CD4-positive, alpha-beta T cell treated with Interleukin-2 at 100 ng/mL for 4 hours (primary cell): ENCODE data around the gene PDGFRB.

ENCODE experiments used
- DNase-seq: peaks from one replicate; pipeline ENCODE4 v3.0.0-alpha.2; 2020; ENCODE audit warnings: low spot score

Gene PDGFRB

DNA sequence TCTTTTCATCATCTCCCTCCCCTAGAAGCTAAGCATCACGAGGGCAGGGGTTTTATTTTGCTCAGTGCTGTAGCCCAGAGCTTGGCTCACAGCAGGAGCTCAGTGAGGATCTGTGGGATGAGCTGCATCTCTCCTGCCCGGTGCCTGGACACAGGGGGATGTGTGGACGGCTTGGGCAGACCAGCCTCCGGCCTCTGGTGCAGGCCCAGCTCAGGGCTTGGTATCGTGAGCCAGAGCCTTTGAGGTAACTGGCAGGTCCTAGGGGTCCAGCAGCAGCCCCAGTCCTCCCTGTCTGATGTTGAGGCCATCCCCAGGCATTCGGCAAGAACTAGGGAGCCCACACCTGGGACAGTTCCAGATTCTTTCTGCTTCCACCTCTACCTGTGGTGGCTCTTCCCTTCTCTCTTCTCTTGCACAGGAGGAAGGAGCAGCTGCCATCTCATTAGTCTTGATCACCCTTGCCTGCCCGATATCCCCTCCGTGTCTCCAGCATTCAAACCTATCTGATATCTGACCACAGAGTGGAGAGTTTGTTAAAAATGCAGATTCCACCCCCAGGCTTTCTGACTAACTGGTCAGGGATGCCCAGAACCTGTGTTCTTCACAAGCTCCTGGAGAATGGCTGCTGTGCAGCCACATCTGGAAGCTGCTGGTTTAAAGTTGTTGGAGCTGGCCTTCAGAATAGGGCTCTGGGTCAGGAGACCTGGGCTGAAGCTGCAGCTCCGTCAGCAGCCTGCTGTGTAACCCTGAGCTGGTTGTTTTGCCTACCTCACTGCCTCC is 26.3 kb upstream of the PDGFRB start:
- no peak for DNase-seq

DNA sequence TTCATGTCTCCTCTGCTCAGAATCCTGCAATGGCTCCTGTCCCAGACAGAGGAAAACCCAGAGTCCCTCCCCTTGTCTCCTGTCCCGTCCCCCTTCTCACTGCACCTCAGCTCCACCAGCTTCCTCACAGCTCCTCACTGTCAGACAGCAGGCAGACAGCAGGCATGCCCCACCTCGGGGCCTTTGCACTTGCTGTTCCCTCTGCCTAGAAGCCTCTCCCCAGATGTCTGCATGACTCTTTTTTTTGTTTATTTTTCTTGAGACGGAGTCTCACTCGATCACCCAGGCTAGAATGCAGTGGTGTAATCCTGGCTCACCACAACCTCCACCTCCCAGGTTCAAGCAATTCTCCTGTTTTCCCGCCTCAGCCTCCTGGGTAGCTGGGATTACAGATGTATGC is 25.4 kb upstream of the PDGFRB start:
- no peak for DNase-seq

DNA sequence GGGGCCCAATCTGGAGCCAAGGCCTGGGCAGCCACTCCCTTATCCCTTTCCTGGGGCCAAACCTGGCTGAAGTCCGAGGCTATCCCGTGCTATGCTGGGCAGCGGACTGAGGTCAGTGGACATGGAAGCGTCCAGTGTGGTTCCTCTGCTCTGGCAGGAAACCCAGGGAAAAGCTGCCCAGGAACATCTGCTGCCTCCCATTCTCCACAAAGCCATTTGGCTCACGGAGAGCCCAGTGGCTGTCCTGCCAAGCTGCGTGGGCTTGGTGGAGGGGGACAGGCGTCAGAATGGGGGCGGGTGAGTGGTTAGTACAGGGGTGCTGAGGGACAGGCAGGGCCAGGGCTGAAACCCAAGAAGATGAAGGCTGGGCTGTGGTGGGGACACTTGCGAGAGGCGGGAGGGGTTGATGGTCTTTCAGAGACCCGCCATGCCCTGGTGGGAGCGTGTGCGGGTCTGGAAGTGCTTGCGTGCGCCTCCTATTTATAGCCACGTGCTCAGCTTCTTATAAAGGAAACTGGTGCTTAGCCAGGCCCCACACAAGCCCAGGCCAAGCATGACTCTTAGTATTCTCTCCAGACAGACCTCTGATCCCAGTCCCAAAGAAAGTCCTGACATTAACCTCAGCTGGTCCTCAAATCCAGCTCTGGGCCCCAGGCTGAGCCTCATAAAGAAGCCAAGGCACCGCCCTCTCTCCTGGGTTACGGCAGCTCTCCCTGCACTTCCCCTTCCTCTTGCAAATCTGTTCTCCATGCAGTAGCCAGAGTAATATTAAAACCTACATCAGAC is 24.8 kb upstream of the PDGFRB start:
- no peak for DNase-seq

DNA sequence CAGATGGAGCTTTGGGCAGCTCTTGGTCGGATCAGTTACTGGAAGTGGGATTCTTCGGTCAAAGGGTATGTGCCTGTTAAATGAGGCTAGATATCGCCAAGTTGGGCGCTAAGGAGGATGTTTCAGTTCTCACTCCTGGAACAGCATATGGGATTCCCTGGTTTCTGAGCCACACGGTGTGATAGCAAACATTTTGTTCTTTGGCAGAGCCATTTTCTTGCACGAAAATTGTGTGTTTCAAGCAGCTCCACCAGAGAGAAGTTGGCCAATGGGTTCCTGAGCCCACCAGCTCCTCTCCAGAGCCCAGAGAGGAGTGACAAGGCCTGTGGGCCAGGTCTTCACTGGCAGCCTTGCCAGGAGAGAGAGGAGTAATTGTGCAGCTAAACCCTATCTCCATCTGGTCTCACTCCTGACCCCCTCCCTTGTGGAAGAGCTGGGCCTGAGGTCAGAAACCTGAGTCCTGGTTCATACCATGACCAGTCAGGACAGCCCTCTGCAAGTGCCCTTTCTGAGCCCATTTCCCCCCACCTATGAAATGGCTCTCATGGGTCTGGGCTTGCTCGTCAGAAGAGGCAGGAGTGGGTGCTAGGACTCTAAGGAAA is 23.5 kb upstream of the PDGFRB start:
- DNase-seq = no peak

DNA sequence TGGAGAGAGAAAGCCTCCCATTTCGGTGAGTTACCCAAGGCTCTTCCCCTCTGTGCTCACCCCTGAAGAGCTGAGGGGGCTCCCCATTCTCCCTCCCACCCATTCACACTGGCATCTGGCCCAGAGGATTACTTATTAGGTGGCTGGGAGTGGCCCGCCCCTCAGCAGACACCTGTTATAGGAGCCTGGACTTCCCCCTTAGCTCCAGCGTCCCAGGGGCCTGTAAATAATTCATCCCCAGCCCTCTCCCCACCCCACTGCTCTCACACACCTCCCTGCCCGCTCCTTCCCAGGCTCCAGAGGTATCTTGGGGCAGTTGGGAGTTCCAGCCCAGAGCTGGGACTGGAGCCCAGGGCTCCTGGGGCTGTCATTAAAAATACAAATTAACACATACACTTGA is 22.6 kb upstream of the PDGFRB start:
- DNase-seq = no peak

DNA sequence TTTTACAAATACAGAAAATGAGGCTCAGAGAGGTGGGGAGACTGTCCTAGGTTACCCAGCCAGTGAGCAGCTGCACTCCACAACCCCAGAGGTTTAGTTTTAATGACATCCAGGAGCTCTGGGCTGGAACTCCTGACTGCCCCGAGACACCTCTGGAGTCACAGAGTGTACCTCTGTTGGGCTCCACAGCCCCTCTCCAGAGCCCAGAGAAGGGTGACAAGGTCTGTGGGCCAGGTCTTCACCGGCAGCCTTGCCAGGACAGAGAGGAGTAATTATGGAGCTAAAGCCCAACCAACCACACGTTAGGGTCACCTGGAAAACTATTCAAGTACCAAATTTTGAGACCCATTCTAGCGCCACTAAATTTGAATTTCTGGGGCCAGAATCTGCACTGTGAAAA is 22.1 kb upstream of the PDGFRB start:
- DNase-seq = no peak

DNA sequence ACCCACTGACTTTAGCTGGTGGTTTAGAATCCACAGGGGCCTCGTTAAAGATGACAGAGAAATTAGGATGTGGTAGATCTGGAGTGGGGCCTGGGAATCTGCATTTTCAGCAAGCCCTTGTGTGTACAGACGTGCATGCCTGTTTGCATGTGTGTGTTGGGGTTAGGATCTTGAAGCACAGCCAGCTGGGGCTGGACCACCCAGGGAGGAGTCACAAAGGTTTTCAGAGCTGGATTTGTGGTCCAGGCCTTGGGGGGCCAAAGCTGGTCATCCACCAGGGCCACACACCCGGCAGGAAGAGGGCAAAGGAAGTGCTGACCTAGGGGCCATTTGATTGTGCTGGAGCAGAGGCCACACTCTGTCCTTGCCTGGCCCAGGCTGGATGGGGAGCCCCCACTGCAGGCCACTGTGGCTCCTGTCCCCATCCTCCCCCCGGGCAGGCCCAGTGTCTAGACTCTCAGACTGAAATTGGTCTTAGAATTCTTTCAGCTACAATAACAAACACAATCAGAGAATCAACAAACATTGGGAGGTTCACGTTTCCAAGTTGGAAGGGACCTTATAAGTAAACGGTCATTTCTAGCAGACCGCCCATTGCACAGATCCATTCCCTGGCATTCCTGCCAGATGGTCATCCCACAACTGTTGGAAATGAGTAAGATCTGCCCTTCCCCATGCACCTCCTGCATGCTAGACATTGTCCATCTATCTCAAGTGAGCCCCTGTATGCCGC is 21.3 kb upstream of the PDGFRB start:
- no peak for DNase-seq

DNA sequence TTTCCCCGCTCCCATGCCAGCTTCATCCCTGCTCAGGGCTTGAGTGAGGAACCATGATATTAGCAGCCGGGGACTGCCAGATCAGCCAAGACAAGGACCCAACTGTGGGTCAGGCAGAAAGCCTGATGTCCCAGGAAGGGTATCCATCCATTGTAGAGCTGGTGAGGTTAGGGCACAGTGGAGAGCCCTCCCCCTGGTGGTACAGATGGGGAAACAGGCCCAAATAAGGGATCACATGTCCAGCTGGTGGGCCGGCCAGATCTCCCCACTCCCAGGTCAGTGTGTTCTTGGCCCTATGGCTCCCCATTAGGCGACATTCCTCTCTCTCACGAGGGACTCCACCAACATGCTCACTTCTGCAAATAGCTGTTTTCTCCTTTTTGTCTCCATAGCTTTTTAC is 19.9 kb upstream of the PDGFRB start:
- no peak for DNase-seq

DNA sequence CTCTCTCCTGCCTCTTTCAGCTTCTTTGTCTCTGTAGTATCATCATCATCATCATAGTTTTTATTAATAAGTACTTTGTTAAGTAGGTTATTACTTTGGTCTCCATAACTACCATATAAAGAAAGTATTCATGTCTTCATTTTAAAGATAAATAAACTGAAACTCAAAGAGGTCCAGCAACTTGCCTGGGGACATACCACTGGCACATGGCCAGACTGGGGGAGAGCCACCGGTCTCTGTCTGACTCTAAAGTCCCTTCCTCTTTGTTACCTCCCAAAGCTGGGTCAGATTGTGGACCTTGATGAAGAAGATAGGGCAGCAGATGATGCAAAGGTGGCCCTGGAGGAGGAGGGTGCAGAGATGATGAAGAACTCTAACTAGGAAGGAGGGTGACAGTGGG is 19.4 kb upstream of the PDGFRB start:
- DNase-seq = no peak

DNA sequence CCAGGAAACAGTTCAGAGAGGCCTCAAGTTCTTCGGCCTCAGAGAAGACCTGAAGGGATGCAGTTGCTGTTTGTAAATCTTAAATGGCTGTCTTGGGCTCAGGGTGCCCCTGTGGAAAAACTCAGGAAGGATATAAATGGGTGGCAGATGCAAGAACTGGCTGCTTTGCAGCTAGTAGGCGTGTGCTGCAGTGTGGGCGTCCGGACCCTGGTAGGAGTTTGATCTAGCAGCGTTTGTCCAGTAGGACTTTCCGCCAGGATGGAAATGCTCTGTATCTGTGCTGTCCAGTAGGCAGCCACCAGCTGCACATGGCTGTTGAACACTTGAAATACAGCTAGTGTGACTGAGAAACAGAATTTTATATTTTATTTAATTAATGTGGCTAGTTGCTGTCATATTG is 18.6 kb upstream of the PDGFRB start:
- no peak for DNase-seq

DNA sequence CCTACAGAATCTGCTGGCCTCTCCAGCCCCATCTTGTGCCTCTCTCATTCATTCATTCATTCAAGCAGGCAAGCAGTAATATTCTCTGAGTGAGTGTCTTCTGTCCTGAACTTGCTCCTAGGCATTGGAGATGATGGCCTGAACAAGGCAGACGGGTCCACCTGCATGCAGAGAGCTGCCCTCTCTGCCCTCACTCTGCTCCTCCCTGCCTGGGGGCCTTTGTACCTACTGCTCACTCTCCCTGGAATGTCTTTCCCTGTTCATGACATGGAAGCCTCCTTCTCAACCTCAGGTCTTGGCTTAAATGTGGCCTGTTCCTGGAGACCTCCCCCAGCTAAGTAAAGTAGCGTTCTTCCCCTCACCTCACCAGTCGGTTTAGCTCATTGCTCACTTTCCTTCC is 17.5 kb upstream of the PDGFRB start:
- no peak for DNase-seq

DNA sequence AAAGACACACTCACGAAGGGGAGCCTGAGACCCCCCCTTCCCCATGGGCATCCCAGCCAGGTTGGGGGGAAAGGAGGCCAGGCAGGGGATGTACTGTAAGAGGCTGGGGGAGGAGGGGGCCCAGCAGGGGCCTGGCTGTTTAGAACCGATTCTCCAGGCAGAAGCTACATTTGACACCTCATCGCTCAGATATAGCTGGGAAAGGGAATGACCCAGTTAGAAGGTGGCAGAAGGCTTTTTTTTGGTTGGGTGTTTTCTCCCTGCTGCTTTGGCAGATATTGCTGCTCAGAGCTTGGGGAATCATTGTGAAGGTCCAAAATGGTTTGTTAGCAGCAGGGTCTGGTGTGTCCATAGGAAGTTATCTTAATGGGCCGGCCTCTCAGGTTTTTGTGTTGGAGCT is 16.9 kb upstream of the PDGFRB start:
- no peak for DNase-seq

DNA sequence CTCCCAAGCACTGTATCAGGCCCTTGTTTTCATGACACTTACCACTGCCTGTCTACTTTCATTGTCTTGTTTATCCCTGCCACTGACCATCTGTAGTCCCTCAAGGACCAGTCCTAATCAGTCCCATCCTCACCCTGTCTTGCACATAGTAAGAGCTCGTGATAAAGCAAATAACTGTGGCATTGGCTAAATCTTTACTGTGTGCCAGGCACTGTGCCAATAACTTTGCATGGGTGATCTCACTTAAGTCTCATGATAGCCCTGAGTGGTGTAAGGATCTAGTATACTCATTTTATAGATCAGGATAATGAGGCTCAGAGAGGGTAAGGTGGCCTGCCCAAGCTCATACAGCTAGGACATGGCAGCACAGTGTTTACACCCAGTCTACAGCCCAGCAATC is 16.5 kb upstream of the PDGFRB start:
- no peak for DNase-seq

DNA sequence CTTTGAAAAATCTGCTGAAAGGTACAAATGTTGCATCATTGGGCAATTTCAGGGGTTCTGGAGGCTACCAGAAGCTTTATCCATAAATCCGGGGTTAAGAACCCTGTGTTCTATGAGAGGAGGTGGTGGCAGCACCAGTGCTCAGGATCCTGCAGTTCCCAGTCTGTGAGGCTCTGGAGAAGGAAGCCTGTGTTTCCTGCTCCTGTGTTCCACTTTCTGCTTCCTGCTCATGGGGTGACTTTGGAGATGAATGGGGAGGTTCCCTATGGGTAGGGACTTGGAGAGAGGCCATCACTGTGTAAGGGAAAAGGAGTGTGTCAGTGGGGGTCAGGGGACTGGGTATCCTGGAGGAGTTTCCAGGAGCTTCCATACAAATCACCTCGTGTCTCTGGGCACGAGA is 13.2 kb upstream of the PDGFRB start:
- DNase-seq = no peak

DNA sequence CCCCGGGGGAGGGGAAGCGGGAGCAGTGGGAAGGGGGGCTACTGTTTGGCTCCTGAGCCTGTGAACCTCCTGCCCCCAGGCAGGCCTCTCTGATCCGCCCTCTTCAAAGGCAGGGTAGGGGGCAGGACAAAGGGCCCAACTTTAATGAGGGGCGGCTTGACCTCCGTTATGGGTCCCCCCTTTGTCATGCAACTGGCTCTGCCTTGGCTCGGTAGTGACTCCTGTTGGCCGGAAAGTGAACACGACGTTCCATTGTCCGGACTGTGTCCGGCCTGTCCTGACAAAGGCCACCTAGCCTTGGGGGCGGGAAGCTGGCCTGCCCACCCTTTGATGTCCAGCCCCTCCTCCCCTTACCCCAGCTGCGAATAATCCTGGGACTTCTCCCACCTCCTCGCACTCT is 12.3 kb upstream of the PDGFRB start:
- DNase-seq = no peak

DNA sequence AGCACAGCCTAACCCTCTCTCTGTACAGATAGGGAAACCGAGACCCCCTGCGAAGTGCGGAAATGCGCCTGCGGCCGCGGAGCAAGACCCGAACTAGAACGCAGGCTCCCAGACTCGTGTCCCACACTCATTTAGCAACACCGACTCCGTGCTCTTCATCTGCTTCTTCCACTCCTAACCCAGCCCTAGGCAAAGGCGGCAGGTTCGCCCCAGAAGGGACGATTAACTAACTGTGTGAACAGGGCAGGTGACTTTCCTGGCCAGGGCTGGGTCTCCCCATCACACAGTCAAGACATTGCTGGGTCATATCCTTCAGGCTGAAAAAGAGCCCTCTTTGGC is 11.8 kb upstream of the PDGFRB start:
- no peak for DNase-seq

DNA sequence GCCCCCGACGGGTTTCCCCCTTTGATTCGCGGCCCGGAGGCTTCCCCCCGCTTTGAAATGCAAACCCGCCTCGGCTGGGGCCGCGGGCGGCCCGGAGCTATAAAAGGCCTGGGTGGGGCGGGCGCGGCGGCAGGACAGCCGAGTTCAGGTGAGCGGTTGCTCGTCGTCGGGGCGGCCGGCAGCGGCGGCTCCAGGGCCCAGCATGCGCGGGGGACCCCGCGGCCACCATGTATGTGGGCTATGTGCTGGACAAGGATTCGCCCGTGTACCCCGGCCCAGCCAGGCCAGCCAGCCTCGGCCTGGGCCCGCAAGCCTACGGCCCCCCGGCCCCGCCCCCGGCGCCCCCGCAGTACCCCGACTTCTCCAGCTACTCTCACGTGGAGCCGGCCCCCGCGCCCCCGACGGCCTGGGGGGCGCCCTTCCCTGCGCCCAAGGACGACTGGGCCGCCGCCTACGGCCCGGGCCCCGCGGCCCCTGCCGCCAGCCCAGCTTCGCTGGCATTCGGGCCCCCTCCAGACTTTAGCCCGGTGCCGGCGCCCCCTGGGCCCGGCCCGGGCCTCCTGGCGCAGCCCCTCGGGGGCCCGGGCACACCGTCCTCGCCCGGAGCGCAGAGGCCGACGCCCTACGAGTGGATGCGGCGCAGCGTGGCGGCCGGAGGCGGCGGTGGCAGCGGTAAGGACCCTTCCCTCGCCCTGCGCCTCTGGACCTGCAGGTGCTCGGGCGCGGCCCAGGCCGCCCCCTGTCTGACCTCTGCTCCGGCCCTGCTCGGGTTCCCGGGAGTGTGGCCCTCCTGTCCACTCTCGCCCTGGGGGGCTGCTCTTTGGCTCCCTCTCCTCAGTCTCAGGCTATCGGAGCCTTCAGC is 11.2 kb upstream of the PDGFRB start, which contains the start of gene CDX1:
CDX1 (plus strand) TSS at position 129 of the 862 bp plus-strand sequence; CDS start at position 228, 99 bp downstream.
- no peak for DNase-seq

DNA sequence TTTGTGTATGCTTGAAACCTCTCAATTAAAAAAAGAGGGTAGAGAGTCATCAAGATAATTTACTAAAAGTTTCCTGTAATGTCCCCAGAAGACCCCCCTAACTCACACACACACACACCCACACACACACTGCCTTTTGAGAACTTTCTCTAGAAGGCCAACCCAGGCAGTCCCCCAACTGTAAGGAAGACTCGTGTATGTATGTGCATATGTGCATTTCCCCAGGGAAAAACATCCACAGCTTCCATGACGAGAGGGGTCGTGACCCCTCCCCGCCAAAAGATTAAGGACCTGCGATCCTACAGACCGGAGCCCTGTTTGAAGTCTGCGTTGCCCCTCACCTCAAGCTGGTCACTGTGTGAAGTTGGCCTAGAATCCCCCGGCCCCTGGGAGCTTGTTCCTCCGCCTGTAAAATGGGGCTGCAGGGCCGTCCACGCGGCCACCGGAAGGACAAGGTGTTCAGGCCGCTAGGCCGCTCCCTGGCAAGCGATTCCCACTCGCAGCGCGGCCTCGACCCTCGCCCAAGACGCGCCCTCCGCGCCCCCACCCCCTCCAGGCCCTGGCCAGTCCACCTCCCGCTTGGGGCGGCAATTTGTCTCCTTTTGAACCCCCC is 10.5 kb upstream of the PDGFRB start:
- no peak for DNase-seq

DNA sequence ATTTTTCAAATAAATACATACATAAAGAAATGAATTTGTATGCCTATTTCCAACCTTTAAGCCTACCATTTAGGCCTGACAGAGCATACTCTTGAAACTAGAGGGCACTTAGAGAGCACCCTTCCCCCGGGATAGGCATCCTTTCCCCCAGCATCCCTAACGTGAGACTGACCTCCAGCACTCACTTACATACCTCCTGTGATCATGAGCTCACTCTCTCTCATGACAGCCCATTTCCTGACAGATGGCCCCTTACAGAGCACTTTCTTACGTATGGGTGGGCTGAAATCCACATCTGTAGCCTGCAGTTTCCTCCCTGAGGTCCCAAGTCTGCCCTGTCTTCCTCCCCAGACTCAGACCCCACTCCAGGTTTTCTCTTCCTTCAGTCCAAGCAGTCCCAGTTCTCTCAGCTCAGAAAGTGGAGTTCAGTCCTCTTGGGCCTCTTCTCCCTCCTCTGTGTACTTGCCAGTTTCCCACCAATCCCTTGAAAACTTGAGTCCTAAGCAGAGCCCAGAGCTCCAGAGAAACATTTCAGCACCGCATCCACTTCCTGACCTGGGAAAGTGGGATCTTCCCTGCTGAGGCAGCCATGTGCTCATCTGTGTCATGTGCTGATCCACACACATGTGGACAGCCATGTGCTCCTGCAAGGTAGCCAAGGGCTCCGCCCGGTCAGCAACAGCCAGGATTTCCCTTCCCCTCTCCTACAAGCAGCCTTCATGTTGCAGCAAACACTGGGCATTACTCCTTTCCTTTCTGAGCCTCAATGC is 8.8 kb upstream of the PDGFRB start:
- no peak for DNase-seq

DNA sequence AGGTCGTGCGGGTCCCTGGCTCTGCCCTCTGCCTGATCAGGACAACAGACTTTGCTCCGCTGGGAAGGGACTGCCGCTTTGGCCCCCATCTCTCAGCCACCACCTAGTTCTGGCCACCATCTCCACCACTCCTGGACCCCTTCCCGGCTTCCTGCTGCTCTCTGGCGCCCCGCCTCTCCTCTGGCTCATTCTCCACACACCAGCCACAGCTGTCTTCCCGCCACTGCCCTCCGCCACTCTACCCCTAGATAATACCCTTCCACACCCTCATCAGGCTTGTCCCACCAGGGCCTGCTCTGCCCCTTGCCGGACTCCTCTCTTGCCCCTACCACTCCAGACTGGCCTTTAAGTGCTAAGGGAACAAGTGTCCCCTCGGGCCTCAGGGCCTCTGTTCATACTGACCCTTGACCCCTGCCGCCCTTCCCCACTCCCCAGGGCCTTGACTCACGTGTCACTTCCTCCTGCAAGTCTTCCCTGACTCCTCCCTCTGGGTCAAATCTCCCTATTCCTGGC is 8.0 kb upstream of the PDGFRB start:
- DNase-seq = no peak
